Activated naive CD4-positive, alpha-beta T cell treated with anti-CD3 and anti-CD28 coated beads, Interleukin-2, amount 10 ng/mL, durations not matched to agents 7 days and 5 days (primary cell): ENCODE results near the gene PTBP2.
"Not testable (repeated sequence)": the region's sequence is repeated elsewhere in the genome, so short reads cannot be mapped to it uniquely, and the experiment has no call there.

Experiments
- CTCF ChIA-PET: fragments of 350-600 bp; sonication (Branson Sonifier 250); formaldehyde crosslinking; loops from one replicate; lab custom pipeline; 2021; ENCODE audit warnings: antibody characterized with exemption; lab: Charles Lee
- DNase-seq: peaks from one replicate; pipeline ENCODE4 v3.0.0-alpha.2; 2020
- H3K27ac Mint-ChIP-seq: one replicate; pipeline ENCODE4 v1.8.0; 2021; ENCODE audit warnings: mild to moderate bottlenecking, moderate library complexity, mixed read lengths
- H3K27me3 Mint-ChIP-seq: one replicate; pipeline ENCODE4 v1.8.0; 2021; ENCODE audit warnings: mild to moderate bottlenecking, mixed read lengths
- H3K36me3 Mint-ChIP-seq: one replicate; pipeline ENCODE4 v1.8.0; 2021; ENCODE audit warnings: mixed read lengths
- H3K4me1 Mint-ChIP-seq: one replicate; pipeline ENCODE4 v1.8.0; 2021; ENCODE audit warnings: mixed read lengths
- H3K4me3 Mint-ChIP-seq: one replicate; pipeline ENCODE4 v1.8.0; 2021; ENCODE audit warnings: mild to moderate bottlenecking, moderate library complexity, mixed read lengths
- H3K9me3 Mint-ChIP-seq: one replicate; pipeline ENCODE4 v1.8.0; 2021; ENCODE audit warnings: mixed read lengths

Gene PTBP2

DNA sequence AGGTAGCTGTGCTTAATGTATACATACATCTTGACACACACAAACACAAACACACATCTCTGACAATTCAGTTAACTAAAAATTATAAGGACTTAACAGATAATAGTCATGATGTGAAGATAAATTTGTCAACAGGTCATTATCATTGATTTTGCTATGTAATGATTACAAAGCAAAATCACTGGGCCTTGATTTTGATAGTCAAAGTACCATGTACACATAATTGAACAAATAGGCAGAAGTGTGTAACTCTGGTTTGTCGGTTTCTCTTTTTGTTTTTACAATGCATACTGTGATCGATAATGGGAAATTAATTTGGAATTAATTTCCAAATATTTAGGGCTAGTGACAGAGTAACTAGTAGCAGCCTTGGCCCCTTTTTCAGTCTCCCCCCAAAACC is 30.8 kb downstream of the PTBP2 start:
- Mint-ChIP-seq H3K36me3 (peaks cover 54% of the 10 kb centered on the region), H3K27me3 (no peaks in the 10 kb centered on the region), H3K4me3 (no peak overlapping the region), H3K4me1 (no peaks in the 10 kb centered on the region), H3K9me3 (no peaks in the 10 kb centered on the region), H3K27ac (no peak overlapping the region)
- DNase-seq: no peak
- CTCF ChIA-PET: interaction anchor here (0.8 kb wide), 1 partner anchor 1711 kb away, joined by 3 read pairs; no protein-coding TSS in a partner anchor

DNA sequence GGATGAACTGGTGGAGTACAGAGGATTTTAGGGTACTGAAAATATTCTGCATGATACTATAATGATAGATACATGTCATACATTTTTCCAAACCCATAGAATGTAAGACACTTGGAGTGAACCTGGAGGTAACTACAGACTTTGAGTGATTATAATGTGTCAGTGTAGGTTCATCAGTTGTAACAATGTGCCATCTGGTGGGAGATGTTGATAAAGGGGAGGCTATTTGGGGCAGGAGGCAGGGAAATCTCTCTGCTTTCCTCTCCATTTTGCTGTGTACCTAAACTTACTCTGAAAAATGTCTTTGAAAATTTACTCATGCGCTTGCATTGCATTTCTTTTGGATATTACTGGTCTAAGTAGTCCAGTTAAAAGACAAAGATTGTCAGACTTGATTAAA is 35.2 kb downstream of the PTBP2 start:
- H3K9me3 Mint-ChIP-seq: peaks cover 11% of the 10 kb centered on the region
- no peaks in the 10 kb centered on the region for H3K4me1 Mint-ChIP-seq
- CTCF ChIA-PET: interaction anchor here (0.6 kb wide), 1 partner anchor 1843 kb away, joined by 3 read pairs; no protein-coding TSS in a partner anchor
- no peak overlapping the region for H3K4me3 Mint-ChIP-seq
- no peaks in the 10 kb centered on the region for H3K27me3 Mint-ChIP-seq
- peaks cover 72% of the 10 kb centered on the region for H3K36me3 Mint-ChIP-seq
- H3K27ac Mint-ChIP-seq: no peak overlapping the region
- DNase-seq: no peak

DNA sequence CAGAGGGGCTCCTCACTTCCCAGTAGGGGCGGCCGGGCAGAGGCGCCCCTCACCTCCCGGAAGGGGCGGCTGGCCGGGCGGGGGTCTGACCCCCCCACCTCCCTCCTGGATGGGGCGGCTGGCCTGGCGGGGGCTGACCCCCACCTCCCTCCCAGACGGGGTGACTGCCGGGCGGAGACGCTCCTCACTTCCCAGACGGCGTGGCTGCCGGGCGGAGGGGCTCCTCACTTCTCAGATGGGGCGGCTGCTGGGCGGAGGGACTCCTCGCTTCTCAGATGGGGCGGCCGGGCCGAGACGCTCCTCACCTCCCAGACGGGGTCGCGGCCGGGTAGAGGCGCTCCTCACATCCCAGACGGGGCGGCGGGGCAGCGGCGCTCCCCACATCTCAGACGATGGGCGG is 41.0 kb downstream of the PTBP2 start:
- CTCF ChIA-PET, H3K4me3 Mint-ChIP-seq, H3K27me3 Mint-ChIP-seq, DNase-seq, H3K4me1 Mint-ChIP-seq, H3K27ac Mint-ChIP-seq: not testable (repeated sequence)
- H3K9me3 Mint-ChIP-seq: peaks cover 11% of the 10 kb centered on the region
- peaks cover 31% of the 10 kb centered on the region for H3K36me3 Mint-ChIP-seq

DNA sequence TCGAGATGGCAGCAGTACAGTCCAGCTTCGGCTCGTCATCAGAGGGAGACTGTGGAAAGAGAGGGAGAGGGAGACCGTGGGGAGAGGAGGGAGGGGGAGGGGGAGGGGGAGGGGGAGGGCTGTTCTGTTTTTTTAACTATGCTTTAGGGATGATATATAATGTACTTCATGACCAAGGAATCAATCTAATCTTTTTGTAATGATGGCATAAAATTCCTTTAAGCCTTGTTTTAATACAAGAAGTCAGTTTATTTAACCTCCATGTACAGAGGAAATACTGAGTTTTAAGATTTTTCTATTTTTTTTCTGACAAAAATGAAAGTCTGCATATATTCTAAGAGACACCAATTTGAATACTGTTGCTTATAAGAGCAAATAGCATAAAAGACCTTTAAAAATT is 41.9 kb downstream of the PTBP2 start:
- CTCF ChIA-PET: no interaction called here
- H3K27ac Mint-ChIP-seq: no peak overlapping the region
- no peaks in the 10 kb centered on the region for H3K27me3 Mint-ChIP-seq
- no peaks in the 10 kb centered on the region for H3K4me1 Mint-ChIP-seq
- peaks cover 26% of the 10 kb centered on the region for H3K36me3 Mint-ChIP-seq
- no peak overlapping the region for H3K4me3 Mint-ChIP-seq
- DNase-seq: no peak
- H3K9me3 Mint-ChIP-seq: peaks cover 11% of the 10 kb centered on the region

DNA sequence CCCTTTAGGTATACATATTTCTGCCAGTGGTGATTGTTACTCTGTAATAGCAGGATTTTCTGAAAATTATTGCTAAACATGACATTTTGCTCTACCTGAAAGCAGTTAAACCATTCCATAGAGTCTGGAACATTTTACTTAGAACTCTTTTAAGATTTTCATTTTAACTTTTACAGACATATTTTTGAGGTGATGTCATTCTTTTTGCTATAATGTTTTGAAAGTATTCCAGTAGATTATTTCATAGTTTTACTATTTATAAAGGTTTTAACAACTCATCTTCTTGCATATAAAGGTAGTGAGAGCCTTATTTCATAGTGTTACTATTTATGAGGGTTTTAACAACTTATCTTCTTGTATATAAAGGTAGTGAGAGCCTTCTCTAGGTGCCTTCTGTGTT is 42.9 kb downstream of the PTBP2 start:
- CTCF ChIA-PET: no interaction called here
- no peak overlapping the region for H3K4me3 Mint-ChIP-seq
- no peak for DNase-seq
- no peak overlapping the region for H3K27ac Mint-ChIP-seq
- H3K36me3 Mint-ChIP-seq: peaks cover 23% of the 10 kb centered on the region
- H3K9me3 Mint-ChIP-seq: peaks cover 11% of the 10 kb centered on the region
- no peaks in the 10 kb centered on the region for H3K27me3 Mint-ChIP-seq
- H3K4me1 Mint-ChIP-seq: no peaks in the 10 kb centered on the region

DNA sequence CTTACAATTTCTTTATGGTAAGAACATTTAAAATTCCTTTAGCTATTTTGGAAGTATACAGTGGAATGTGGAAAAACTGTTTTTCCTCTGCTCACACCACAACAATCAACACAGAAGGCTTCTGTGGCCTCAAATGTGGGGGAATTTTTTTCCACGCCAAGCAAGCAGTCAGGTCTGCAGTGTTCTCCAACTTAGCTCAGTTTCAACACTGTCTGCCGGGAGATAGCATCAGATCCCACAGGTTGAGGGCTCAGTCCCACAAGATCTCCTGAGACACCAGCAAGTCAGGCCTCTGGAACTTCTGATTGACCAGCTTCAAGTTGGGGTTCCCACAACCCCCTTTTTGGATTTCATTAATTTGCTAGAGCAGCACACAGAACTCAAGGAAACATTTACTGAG is 50.3 kb downstream of the PTBP2 start:
- H3K27me3 Mint-ChIP-seq: no peaks in the 10 kb centered on the region
- peaks cover 29% of the 10 kb centered on the region for H3K36me3 Mint-ChIP-seq
- no peak overlapping the region for H3K27ac Mint-ChIP-seq
- H3K9me3 Mint-ChIP-seq: no peaks in the 10 kb centered on the region
- CTCF ChIA-PET: interaction anchor here (0.6 kb wide), 1 partner anchor 353 kb away, joined by 4 read pairs; no protein-coding TSS in a partner anchor
- no peak for DNase-seq
- H3K4me3 Mint-ChIP-seq: no peak overlapping the region
- H3K4me1 Mint-ChIP-seq: no peaks in the 10 kb centered on the region

DNA sequence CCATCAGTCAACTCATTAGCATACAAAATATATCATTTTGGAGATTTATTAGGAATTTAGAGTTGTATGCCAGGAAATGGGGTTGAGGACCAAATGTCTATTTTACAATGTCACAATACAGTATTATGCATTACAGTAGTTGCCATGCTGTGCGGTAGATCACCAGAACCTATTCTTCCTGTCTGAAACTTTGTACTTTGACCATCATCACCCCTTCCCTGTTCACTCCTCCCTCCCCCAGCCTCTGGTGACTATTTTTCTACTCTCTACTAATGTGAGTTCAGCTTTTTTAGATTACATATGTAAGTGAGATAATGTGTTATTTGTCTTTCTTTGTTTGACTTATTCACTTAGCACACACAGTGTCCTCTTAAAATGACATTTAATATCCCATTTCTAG is 50.8 kb downstream of the PTBP2 start:
- CTCF ChIA-PET: no interaction called here
- H3K4me3 Mint-ChIP-seq: no peak overlapping the region
- H3K9me3 Mint-ChIP-seq: no peaks in the 10 kb centered on the region
- H3K4me1 Mint-ChIP-seq: no peaks in the 10 kb centered on the region
- no peaks in the 10 kb centered on the region for H3K27me3 Mint-ChIP-seq
- H3K27ac Mint-ChIP-seq: no peak overlapping the region
- DNase-seq: no peak
- peaks cover 29% of the 10 kb centered on the region for H3K36me3 Mint-ChIP-seq

DNA sequence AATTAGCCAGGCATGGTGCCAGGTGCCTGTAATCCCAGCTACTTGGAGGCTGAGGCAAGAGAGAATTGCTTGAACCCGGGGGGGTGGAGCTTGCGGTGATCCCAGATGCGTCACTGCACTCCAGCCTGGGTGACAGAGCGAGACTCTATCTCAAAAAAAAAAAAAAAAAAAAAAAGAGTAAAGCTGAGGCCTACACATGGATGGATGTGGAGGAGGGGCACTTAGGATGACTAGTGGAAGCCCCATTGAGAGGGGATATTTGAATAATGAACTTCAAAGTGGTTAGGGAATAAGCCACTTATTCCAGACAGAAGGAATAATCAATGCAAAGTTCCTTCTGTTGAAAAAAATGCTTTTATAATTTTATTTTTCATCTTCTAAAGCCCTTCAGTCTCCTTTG is 51.4 kb downstream of the PTBP2 start:
- Mint-ChIP-seq H3K27ac (no peak overlapping the region), H3K27me3 (no peaks in the 10 kb centered on the region), H3K4me1 (no peaks in the 10 kb centered on the region), H3K4me3 (no peak overlapping the region), H3K9me3 (no peaks in the 10 kb centered on the region), H3K36me3 (peaks cover 29% of the 10 kb centered on the region)
- no peak for DNase-seq
- CTCF ChIA-PET: no interaction called here

DNA sequence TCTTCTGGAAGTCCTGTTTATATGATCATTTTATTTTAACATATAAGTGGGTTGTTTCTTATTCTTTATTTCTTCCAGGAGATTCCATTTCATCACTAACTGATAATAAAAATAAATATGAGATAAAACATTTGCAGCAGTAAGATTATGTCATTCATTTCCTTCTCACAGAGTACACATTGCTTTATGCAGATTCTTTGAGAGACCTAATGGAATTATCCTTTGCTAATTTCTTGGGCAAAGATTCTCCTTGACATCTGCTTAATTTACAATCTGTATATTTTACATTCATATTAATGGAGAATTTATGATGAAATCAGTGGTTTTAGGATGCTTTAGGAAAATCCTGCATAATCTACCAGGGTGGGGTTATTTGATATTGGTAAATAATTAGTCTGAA is 60.6 kb downstream of the PTBP2 start:
- H3K4me1 Mint-ChIP-seq: no peaks in the 10 kb centered on the region
- CTCF ChIA-PET: no interaction called here

DNA sequence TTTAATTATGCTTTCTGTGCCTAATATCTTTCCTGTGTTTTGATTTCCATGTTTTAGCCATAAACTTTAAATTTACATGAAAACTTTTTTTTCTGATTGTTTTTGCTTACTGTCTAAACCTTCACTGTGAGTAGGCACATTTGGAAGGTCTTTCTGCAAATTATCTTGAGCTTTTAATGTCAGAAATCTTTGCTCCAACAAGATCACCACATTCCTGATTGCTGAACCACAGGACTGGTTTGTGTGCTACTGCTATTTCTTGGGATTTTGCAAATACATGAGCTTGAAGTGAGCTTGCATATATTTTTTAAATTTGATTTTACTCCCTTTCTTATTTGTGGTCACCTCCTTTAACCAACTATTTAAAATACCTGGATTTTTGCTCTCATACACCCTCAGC is 61.3 kb downstream of the PTBP2 start:
- Mint-ChIP-seq H3K27me3 (no peaks in the 10 kb centered on the region), H3K9me3 (no peaks in the 10 kb centered on the region), H3K4me3 (no peak overlapping the region), H3K36me3 (peaks cover 31% of the 10 kb centered on the region), H3K4me1 (no peaks in the 10 kb centered on the region), H3K27ac (no peak overlapping the region)
- DNase-seq: no peak
- CTCF ChIA-PET: no interaction called here

More for the DNA sequence above, 60.6 kb downstream of the PTBP2 start:
- no peak for DNase-seq
- no peak overlapping the region for H3K27ac Mint-ChIP-seq
- peaks cover 28% of the 10 kb centered on the region for H3K36me3 Mint-ChIP-seq
- H3K4me3 Mint-ChIP-seq: no peak overlapping the region
- no peaks in the 10 kb centered on the region for H3K27me3 Mint-ChIP-seq
- H3K9me3 Mint-ChIP-seq: no peaks in the 10 kb centered on the region

DNA sequence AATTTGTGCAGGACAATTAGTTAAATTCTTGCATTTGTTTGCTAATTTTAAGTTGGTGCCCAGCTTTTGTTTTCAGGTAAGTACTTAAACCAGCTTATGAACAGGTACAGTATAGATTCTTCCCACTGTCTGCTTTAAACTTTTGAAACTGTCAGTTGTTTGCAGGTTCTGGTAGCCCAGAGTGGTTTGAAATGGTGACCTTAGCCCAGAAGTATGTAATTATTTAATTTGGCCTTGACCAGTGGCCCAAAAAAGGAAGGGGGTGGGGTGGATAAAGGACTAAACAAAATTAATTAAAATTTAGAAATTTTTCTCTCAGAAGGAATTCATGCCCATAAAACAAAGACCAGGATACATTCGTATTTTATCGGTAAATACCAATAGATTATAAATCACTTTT is 69.0 kb downstream of the PTBP2 start:
- Mint-ChIP-seq H3K9me3 (no peaks in the 10 kb centered on the region), H3K27me3 (no peaks in the 10 kb centered on the region), H3K4me3 (no peak overlapping the region), H3K27ac (no peak overlapping the region), H3K36me3 (peaks cover 32% of the 10 kb centered on the region), H3K4me1 (no peaks in the 10 kb centered on the region)
- CTCF ChIA-PET: no interaction called here
- DNase-seq: no peak

DNA sequence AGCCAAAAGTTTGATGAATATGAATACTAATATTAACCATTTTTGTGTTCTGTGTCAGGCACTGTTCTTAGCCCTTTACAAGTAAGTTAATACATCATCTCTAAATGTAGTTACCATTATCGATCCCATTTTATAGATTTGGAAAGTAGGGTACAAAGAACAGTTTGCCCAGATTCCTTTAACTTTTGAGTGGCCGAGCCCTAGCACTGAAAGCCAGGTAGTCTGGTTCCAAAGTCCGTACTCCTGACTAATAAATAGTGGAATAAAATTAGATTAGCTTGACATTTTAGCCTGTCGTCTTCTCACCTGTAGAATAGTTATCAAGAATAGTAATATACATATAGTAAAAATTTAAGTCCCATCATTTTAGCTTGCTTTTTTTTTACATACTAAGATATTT is 70.6 kb downstream of the PTBP2 start:
- H3K36me3 Mint-ChIP-seq: peaks cover 36% of the 10 kb centered on the region
- H3K4me3 Mint-ChIP-seq: no peak overlapping the region
- no peaks in the 10 kb centered on the region for H3K4me1 Mint-ChIP-seq
- no peaks in the 10 kb centered on the region for H3K9me3 Mint-ChIP-seq
- no peak for DNase-seq
- CTCF ChIA-PET: no interaction called here
- no peak overlapping the region for H3K27ac Mint-ChIP-seq
- no peaks in the 10 kb centered on the region for H3K27me3 Mint-ChIP-seq

DNA sequence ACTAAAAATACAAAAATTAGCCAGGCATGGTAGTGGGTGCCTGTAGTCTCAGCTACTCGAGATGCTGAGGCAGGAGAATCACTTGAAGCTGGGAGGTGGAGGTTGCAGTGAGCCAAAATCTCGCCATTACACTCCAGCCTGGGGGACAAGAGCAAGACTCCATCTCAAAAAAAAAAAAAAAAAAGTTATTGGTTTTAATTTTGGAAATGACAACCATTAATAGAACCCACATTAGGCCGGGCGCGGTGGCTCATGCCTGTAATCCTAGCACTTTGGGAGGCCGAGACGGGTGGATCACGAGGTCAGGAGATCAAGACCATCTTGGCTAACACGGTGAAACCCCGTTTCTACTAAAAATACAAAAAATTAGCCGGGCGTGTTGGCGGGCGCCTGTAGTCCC is 80.1 kb downstream of the PTBP2 start:
- H3K36me3 Mint-ChIP-seq: peaks cover 27% of the 10 kb centered on the region
- H3K4me3 Mint-ChIP-seq, H3K4me1 Mint-ChIP-seq, CTCF ChIA-PET, DNase-seq, H3K9me3 Mint-ChIP-seq, H3K27me3 Mint-ChIP-seq, H3K27ac Mint-ChIP-seq: not testable (repeated sequence)

DNA sequence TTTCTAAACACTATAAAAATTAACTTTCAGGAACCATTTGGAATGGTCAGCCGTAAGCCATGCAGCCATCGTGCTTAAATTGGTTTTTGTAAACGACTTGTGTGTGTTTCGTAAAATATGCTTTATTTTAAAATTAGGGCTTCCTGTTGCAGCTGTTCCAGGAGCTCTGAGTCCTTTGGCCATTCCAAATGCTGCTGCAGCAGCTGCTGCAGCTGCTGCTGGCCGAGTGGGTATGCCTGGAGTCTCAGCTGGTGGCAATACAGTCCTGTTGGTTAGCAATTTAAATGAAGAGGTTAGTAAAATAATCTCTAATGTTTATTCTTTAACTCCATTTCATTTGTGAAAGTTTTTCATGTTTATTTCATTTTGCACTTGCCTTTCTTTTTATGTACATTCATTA is 83.1 kb downstream of the PTBP2 start:
- Mint-ChIP-seq H3K4me1 (no peaks in the 10 kb centered on the region), H3K36me3 (peaks cover 33% of the 10 kb centered on the region), H3K27me3 (no peaks in the 10 kb centered on the region), H3K4me3 (no peak overlapping the region), H3K9me3 (no peaks in the 10 kb centered on the region), H3K27ac (no peak overlapping the region)
- DNase-seq: no peak
- CTCF ChIA-PET: no interaction called here

DNA sequence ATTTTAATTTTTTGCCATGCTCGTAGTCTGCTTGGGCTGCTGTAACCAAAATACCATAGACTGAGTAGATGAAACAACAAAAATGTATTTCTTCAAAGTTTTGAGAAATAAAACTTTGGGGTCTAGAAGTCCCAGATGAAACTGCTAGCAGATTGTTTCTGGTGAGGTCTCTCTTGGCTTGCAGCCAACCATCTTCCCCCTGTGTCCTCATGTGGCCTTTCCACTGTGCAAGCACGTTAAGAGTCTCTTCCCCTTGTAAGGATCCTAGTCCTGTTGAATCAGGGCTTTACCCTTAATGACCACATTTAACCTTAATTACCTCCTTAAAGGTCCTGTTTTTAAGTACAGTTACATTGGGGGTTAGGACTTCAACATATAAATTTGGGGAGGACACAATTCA is 86.6 kb downstream of the PTBP2 start:
- no peaks in the 10 kb centered on the region for H3K9me3 Mint-ChIP-seq
- CTCF ChIA-PET: no interaction called here
- no peak overlapping the region for H3K27ac Mint-ChIP-seq
- no peaks in the 10 kb centered on the region for H3K4me1 Mint-ChIP-seq
- H3K36me3 Mint-ChIP-seq: peaks cover 44% of the 10 kb centered on the region
- no peak for DNase-seq
- H3K4me3 Mint-ChIP-seq: no peak overlapping the region
- H3K27me3 Mint-ChIP-seq: no peaks in the 10 kb centered on the region

DNA sequence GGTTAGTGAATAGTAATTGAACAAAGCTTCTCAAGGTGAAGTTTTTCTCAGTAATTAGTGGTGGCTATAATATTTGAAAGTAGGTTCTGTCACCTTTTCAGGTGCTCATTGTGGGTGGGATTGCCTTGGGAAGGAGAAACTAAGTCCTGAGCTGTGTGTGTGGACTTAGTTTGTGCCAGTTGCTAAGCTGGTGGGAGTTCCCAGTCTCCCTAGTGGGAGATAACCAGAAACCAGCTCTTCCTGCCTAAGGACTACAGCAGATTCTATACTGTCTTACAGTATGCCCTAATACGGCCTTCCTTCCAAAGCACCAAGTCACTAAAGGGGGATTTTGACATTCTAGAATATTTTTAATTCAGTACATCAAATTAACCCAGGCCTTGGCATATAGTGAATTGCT is 94.3 kb downstream of the PTBP2 start:
- H3K27me3 Mint-ChIP-seq: no peaks in the 10 kb centered on the region
- CTCF ChIA-PET: no interaction called here
- peaks cover 32% of the 10 kb centered on the region for H3K36me3 Mint-ChIP-seq
- no peak overlapping the region for H3K27ac Mint-ChIP-seq
- H3K9me3 Mint-ChIP-seq: no peaks in the 10 kb centered on the region
- H3K4me1 Mint-ChIP-seq: no peaks in the 10 kb centered on the region
- DNase-seq: no peak
- H3K4me3 Mint-ChIP-seq: no peak overlapping the region
